T-helper 1 cell (primary cell): ENCODE measurements around the gene IQGAP2.

Source experiments
- DNase-seq, 5 donors: peaks; one replicate each; pipeline ENCODE4 v3.0.0-alpha.2; 2012 to 2020

Gene IQGAP2

DNA sequence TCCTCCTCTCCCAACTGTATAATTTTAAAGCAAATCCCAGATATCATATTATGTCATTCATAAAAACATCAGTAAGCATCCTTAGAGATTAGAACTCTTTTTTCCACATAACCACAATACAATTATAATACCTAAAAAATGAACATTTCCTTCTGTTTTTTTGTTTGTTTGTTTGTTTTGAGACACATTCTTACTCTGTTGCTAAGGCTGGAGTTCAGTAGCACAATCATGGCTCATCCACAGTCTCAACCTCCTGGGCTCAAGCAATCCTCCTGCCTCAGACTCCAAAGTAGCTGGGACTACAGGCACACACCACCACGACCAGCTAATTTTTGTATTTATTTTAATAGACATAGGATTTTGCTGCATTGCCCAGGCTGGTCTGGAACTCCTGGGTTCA, 320.8 kb downstream of the IQGAP2 start:
- DNase-seq, result no peak

GRCh38 chr5:76724871-76725270, 321.8 kb downstream of the IQGAP2 start:
- DNase-seq, result no peak

GRCh38 chr5:76728965-76729364, 325.9 kb downstream of the IQGAP2 start:
- DNase-seq, result no peak

GRCh38 chr5:76729373-76730290, 326.5 kb downstream of the IQGAP2 start:
- no peak for DNase-seq

GRCh38 chr5:76732405-76733048, 329.4 kb downstream of the IQGAP2 start:
- DNase-seq, result no peak

DNA sequence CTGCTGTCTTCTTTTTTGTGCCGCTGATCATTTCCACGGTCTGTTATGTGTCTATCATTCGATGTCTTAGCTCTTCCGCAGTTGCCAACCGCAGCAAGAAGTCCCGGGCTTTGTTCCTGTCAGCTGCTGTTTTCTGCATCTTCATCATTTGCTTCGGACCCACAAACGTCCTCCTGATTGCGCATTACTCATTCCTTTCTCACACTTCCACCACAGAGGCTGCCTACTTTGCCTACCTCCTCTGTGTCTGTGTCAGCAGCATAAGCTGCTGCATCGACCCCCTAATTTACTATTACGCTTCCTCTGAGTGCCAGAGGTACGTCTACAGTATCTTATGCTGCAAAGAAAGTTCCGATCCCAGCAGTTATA, 329.9 kb downstream of the IQGAP2 start:
- peak in 2 of 5 donors; percentile 42 to 95 for DNase-seq

- DNase-seq, result no peak
These were observed 332.9 kb downstream of the IQGAP2 start for GRCh38 chr5:76735762-76736545.

DNA sequence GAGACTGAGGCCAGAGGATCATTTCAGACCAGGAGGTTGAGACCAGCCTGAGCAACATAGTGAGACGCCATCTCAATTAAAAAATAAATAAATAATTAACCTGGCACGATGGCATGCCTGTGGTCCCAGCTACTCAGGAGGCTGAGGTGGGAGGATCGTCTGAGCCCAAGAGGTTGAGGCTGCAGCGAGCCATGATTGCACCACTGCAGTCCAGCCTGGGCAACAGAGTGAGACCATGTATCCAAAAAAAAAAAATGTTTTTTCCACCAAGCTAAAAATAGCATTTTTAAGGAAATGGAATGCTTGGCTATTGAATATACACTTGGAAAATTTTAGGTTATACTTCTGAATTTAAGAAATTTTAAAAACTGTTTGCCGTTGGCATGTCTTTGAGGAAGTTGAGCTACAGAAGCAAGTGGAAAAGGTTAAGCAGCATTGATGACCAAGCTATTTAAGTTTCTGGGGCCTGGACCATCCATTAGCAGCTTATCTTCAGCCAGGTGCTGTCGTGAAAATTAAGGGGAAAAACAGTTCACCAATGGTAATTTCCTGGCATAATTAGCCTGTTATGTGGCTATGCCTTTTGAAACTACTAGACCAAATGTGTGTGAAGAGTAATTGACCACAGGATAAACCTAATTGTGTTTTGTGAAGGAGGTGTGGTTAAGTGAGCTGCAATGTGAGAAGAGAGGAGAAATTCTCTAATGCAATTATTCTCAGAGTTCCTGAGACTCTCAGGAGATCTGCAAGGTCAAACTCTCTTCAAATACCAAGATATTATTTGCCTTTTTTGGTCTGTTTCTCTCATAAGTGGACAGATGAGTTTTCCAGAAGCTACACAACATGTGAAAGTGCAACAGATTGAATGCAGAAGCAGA, 333.8 kb downstream of the IQGAP2 start:
- peak in 1 of 5 donors; percentile 62 for DNase-seq

DNA sequence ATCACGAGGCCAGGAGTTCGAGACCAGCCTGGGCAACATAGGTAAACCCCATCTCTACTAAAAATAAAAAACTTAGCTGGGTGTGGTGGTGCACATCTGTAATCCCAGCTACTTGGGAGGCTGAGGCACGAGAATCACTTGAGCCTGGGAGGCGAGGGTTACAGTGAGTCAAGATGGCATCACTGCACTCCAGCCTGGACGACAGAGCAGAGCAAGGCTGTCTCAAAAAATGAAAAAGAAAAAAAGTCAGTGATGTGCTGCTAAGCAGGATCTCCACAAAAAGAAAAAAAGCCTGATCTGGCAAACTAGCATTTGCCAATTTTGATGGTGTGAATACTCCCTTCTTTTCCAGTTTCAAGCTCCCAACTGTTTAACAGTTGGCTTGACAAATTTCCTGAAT, 334.8 kb downstream of the IQGAP2 start:
- DNase-seq, result no peak

DNA sequence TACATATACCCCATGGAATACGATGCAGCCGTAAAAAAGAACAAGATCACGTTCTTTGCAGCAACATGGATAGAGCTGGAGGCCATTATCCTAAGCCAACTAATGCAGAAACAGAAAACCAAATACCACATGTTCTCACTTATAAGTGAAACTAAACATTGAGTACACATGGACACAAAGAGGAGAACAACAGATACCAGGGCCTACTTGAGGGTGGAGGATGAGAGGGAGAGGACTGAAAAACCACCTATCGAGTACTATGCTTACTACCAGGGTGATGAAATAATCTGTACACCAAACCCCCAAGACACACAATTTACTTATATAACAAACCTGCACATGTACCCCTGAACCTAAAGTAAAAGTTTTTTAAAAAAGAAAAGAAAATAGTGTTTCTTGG, 338.4 kb downstream of the IQGAP2 start:
- peak in 1 of 5 donors; percentile 51 for DNase-seq

GRCh38 chr5:76742583-76742982, 339.5 kb downstream of the IQGAP2 start:
- DNase-seq, result no peak

GRCh38 chr5:76744632-76745031, 341.5 kb downstream of the IQGAP2 start:
- DNase-seq, result no peak

GRCh38 chr5:76745670-76746069, 342.6 kb downstream of the IQGAP2 start:
- no peak for DNase-seq

DNA sequence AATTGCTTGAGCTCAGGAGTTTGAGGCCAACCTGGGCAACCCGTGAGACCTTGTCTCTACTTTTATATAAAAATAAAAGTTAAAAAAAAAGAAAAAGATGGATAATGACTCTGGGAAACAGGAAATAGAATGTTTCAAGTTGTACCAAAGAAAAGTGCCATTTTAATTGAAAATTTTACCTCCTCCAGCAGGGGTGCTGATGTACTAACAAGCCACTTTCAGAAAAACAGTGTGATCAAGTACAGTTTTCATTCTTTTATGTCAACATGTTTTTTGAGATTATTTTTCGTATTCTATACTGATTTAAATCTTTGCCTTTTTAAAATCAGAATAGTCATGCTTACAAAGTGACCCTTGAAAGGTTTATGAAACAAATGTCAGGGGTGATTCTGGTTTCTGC, 343.6 kb downstream of the IQGAP2 start:
- DNase-seq, result no peak

DNA sequence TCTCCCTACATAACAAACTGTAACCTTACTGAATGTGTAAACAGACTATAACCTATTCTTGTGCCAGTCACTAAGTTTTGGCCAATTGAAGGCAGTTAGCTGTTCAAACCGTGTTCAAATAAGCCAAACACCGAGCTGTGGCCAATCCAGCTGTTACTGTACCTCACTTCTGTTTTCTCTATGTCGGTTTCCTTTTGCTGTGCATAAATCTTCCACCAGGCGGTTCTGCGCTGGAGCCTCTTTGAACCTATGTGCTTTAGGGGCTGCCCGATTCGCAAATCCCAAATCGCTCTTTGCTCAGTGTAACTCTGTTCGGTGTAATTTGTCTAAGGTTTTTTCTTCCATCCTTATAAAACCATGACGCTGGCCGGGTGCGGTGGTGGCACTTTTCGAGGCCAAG, 344.6 kb downstream of the IQGAP2 start:
- no peak for DNase-seq

- DNase-seq, result no peak
These were observed 348.2 kb downstream of the IQGAP2 start for GRCh38 chr5:76751291-76751690.

GRCh38 chr5:76754668-76755078, 351.6 kb downstream of the IQGAP2 start:
- no peak for DNase-seq

- no peak for DNase-seq
These were observed 352.9 kb downstream of the IQGAP2 start for GRCh38 chr5:76755779-76756637.

- no peak for DNase-seq
These were observed 354.0 kb downstream of the IQGAP2 start for GRCh38 chr5:76757049-76757448.
